OCI-LY7 (cell line): ENCODE results near the gene AEBP2.

Source experiments
- EZH2phosphoT487 ChIP-seq: fragments of 200-600 bp; sonication (generic); IDR thresholded peaks from 2 replicates; pipeline ENCODE4 v1.6.1; 2018; ENCODE audit warnings: low read depth, borderline replicate concordance, mild to moderate bottlenecking, mixed run types, antibody characterized with exemption, low read length, moderate library complexity, mixed read lengths
- TF ChIP-seq, protein P1 (sequence below): fragments of 200-600 bp; sonication (generic); conservative IDR thresholded peaks from 2 replicates; pipeline ENCODE4 v1.5.1; 2014; ENCODE audit warnings: mild to moderate bottlenecking, antibody characterized with exemption, low read length, moderate library complexity, mixed read lengths

DNA sequence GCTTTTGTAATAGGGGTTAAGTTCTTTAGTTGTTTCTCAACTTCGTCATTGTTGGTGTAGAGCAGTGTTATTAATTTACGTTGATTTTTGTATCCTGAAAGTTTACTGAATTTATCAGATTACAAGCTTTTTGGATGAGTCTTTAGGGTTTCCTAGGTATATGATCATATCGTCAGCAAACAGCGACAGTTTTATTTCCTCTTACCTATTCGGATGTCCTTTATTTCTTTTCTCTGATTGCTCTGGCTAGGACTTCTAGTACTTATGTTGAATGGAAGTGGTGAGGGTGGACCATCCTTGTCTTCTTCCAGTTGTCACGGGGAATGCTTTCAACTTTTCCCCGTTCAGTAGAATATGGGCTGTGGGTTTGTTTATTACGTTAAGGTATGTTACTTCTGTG lies 37.8 kb downstream of the AEBP2 start:
- TF ChIP-seq, protein P1, sequence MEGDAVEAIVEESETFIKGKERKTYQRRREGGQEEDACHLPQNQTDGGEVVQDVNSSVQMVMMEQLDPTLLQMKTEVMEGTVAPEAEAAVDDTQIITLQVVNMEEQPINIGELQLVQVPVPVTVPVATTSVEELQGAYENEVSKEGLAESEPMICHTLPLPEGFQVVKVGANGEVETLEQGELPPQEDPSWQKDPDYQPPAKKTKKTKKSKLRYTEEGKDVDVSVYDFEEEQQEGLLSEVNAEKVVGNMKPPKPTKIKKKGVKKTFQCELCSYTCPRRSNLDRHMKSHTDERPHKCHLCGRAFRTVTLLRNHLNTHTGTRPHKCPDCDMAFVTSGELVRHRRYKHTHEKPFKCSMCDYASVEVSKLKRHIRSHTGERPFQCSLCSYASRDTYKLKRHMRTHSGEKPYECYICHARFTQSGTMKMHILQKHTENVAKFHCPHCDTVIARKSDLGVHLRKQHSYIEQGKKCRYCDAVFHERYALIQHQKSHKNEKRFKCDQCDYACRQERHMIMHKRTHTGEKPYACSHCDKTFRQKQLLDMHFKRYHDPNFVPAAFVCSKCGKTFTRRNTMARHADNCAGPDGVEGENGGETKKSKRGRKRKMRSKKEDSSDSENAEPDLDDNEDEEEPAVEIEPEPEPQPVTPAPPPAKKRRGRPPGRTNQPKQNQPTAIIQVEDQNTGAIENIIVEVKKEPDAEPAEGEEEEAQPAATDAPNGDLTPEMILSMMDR = no peak
- no peak for TF ChIP-seq EZH2phosphoT487
